ENCODE measurements around the gene ETV3L.

ETV3L gene

GRCh38 chr1:157050836-157051235 lies 48.8 kb downstream of the ETV3L start:
- Histone ChIP-seq H3K27ac (ENCODE audit: low read depth, low read length) (no peak overlapping the region), H3K27me3 (ENCODE audit: control insufficient read depth, low read length) (peaks cover 10% of the 10 kb centered on the region), H3F3A (ENCODE audit: control insufficient read depth, insufficient read depth) (0 out of 2 replicates have a peak, but pooled peaks cover 5% of the 10 kb centered on the region), H3K79me2 (ENCODE audit: control insufficient read depth, low read length) (no peaks in the 10 kb centered on the region), H3K4me2 (ENCODE audit: low read length) (no peak overlapping the region), H3K9me3 (ENCODE audit: control insufficient read depth, insufficient read depth, low read length) (no peaks in the 10 kb centered on the region), H3K4me3 (ENCODE audit: low read length) (no peak overlapping the region), H3K4me1 (ENCODE audit: control insufficient read depth, low read length) (peaks cover 5% of the 10 kb centered on the region), H4K20me1 (ENCODE audit: control insufficient read depth, insufficient read depth, low read depth, low read length) (no peaks in the 10 kb centered on the region), H3K36me3 (ENCODE audit: control insufficient read depth, low read length) (no peaks in the 10 kb centered on the region), H3K9me2 (replicated peaks; ENCODE audit: control insufficient read depth, low read length) (no peaks in the 10 kb centered on the region)
- TF ChIP-seq CTCF (IDR thresholded peaks at IDR 0.05; ENCODE audit: low read depth, low read length, poor library complexity, severe bottlenecking) (no peak), EZH2phosphoT487 (IDR thresholded peaks at IDR 0.05; ENCODE audit: borderline replicate concordance, low read length) (no peak)

GRCh38 chr1:157047062-157047410 lies 52.6 kb downstream of the ETV3L start:
- Histone ChIP-seq H3K27ac (ENCODE audit: low read depth, low read length) (no peak overlapping the region), H3K27me3 (ENCODE audit: control insufficient read depth, low read length) (peaks cover 10% of the 10 kb centered on the region), H3K79me2 (ENCODE audit: control insufficient read depth, low read length) (peaks cover 21% of the 10 kb centered on the region), H3K9me3 (ENCODE audit: control insufficient read depth, insufficient read depth, low read length) (no peaks in the 10 kb centered on the region), H3K4me3 (ENCODE audit: low read length) (no peak overlapping the region), H3K4me2 (ENCODE audit: low read length) (no peak overlapping the region), H3K36me3 (ENCODE audit: control insufficient read depth, low read length) (no peaks in the 10 kb centered on the region), H3K4me1 (ENCODE audit: control insufficient read depth, low read length) (peaks cover 22% of the 10 kb centered on the region), H3F3A (ENCODE audit: control insufficient read depth, insufficient read depth) (0 out of 2 replicates have a peak, but pooled peaks cover 5% of the 10 kb centered on the region), H4K20me1 (ENCODE audit: control insufficient read depth, insufficient read depth, low read depth, low read length) (no peaks in the 10 kb centered on the region), H3K9me2 (replicated peaks; ENCODE audit: control insufficient read depth, low read length) (no peaks in the 10 kb centered on the region)
- TF ChIP-seq CTCF (IDR thresholded peaks at IDR 0.05; ENCODE audit: low read depth, low read length, poor library complexity, severe bottlenecking) (no peak), EZH2phosphoT487 (IDR thresholded peaks at IDR 0.05; ENCODE audit: borderline replicate concordance, low read length) (no peak)

- Histone ChIP-seq H3K4me3 (ENCODE audit: low read length) (peak within 1 kb of the TSS; percentile 72), H3K27ac (ENCODE audit: low read depth, low read length) (peak within 1 kb of the TSS; percentile 23; the same call in 1 of the 2 replicates)
Measured at GRCh38 chr1:157045250-157046218, 54.1 kb downstream of the ETV3L start, which contains the start of gene ARHGEF11. Gene ARHGEF11, minus strand, starts transcription at chr1:157045742. Its CDS starts 1,412 bp downstream, at chr1:157044330.

More at GRCh38 chr1:157045250-157046218, 54.1 kb downstream of the ETV3L start, which contains the start of gene ARHGEF11:
- H3K36me3 ChIP-seq (ENCODE audit: control insufficient read depth, low read length) = no peaks in the 10 kb centered on the region
- TF ChIP-seq CTCF (IDR thresholded peaks at IDR 0.05; ENCODE audit: low read depth, low read length, poor library complexity, severe bottlenecking) (no peak), EZH2phosphoT487 (IDR thresholded peaks at IDR 0.05; ENCODE audit: borderline replicate concordance, low read length) (0 out of 2 replicates have a peak, but pooled peaks have one; percentile 32)
- no peaks in the 10 kb centered on the region for H3K9me3 ChIP-seq (ENCODE audit: control insufficient read depth, insufficient read depth, low read length)
- peak within 1 kb of the TSS; percentile 72 for H3K4me2 ChIP-seq (ENCODE audit: low read length)
- no peaks in the 10 kb centered on the region for H4K20me1 ChIP-seq (ENCODE audit: control insufficient read depth, insufficient read depth, low read depth, low read length)
- no peaks in the 10 kb centered on the region for H3K9me2 ChIP-seq (replicated peaks; ENCODE audit: control insufficient read depth, low read length)
- H3K79me2 ChIP-seq (ENCODE audit: control insufficient read depth, low read length) = peaks cover 21% of the 10 kb centered on the region
- peaks cover 22% of the 10 kb centered on the region for H3K4me1 ChIP-seq (ENCODE audit: control insufficient read depth, low read length)
- H3F3A ChIP-seq (ENCODE audit: control insufficient read depth, insufficient read depth) = 0 out of 2 replicates have a peak, but pooled peaks cover 5% of the 10 kb centered on the region
- peaks cover 8% of the 10 kb centered on the region for H3K27me3 ChIP-seq (ENCODE audit: control insufficient read depth, low read length)

Data from DOHH2 (cell line).